ENCODE data around the gene GRAP.
"Not testable (repeated sequence)": the region's sequence is repeated elsewhere in the genome, so short reads cannot be mapped to it uniquely, and the experiment has no call there.

DNA sequence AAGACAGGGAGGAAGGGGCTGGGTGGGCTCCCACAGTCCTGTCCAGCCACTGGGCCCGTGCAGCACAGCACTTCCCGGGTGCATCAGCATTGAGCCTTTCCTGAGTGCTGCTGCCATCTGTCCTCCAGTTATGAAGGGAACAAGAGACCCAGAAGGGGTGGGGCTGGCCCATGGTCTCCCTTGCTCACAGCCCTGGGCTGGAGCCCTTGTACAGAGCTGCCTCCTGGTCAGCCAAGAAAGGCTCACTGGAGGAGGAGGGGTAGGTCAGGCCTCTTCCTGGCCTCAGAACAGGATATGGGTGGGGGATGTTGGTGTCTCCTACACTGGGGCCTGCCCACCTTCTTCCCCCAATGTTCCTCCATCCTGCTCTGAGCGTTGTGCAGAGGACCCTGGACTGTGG, 30.6 kb upstream of the GRAP start:
- TF ChIP-seq, protein P1, sequence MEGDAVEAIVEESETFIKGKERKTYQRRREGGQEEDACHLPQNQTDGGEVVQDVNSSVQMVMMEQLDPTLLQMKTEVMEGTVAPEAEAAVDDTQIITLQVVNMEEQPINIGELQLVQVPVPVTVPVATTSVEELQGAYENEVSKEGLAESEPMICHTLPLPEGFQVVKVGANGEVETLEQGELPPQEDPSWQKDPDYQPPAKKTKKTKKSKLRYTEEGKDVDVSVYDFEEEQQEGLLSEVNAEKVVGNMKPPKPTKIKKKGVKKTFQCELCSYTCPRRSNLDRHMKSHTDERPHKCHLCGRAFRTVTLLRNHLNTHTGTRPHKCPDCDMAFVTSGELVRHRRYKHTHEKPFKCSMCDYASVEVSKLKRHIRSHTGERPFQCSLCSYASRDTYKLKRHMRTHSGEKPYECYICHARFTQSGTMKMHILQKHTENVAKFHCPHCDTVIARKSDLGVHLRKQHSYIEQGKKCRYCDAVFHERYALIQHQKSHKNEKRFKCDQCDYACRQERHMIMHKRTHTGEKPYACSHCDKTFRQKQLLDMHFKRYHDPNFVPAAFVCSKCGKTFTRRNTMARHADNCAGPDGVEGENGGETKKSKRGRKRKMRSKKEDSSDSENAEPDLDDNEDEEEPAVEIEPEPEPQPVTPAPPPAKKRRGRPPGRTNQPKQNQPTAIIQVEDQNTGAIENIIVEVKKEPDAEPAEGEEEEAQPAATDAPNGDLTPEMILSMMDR (IDR thresholded peaks at IDR 0.05): not testable (repeated sequence)
- TF ChIP-seq POLR2A, EP300 (IDR thresholded peaks at IDR 0.05): not testable (repeated sequence)

Data from ovary (tissue), 3 donors.